ENCODE measurements around the gene KIRREL3. TPM values are rescaled to one million over a fixed set of nuclear protein-coding genes. Genes with fewer than 3 reads are reported as not detected.
A peak's percentile ranks its signal among the peaks of the same experiment; 100 is the strongest.

The KIRREL3 gene
- polyA plus RNA-seq, 2 of the 4 experiments (the other 2 are of a cell fraction), result 3.0 to 11.0 TPM

DNA sequence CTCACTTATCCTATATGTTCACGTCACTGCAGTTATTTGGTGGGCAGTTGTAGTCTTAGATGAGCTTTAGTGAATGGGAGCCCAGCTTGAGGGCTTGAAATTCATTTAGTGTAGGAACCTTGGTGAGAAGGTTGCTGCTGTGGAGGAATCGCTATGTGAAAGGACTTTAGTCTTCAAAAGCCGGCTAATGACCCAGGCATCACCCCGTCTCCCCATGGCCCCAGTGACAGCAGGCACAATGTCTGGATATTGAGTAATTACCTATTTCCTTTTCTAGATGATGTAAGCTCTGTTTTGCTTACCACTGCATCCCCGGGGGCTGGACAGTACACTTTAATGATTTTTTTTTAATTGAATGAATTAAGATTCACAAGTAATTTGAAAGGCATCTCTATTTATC is 361.9 kb downstream of the KIRREL3 start (continued):
- TF ChIP-seq, protein P1, sequence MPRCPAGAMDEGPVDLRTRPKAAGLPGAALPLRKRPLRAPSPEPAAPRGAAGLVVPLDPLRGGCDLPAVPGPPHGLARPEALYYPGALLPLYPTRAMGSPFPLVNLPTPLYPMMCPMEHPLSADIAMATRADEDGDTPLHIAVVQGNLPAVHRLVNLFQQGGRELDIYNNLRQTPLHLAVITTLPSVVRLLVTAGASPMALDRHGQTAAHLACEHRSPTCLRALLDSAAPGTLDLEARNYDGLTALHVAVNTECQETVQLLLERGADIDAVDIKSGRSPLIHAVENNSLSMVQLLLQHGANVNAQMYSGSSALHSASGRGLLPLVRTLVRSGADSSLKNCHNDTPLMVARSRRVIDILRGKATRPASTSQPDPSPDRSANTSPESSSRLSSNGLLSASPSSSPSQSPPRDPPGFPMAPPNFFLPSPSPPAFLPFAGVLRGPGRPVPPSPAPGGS (IDR thresholded peaks at IDR 0.05), result no peak
- no peak for TF ChIP-seq GATA3 (IDR thresholded peaks at IDR 0.05; ENCODE audit: borderline replicate concordance)
- no peak for TF ChIP-seq ZFP36 (IDR thresholded peaks at IDR 0.05; ENCODE audit: borderline replicate concordance, partially characterized antibody)
- TF ChIP-seq, protein P2, sequence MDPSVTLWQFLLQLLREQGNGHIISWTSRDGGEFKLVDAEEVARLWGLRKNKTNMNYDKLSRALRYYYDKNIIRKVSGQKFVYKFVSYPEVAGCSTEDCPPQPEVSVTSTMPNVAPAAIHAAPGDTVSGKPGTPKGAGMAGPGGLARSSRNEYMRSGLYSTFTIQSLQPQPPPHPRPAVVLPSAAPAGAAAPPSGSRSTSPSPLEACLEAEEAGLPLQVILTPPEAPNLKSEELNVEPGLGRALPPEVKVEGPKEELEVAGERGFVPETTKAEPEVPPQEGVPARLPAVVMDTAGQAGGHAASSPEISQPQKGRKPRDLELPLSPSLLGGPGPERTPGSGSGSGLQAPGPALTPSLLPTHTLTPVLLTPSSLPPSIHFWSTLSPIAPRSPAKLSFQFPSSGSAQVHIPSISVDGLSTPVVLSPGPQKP (IDR thresholded peaks at IDR 0.05; ENCODE audit: low read depth, low read length), result no peak
- TF ChIP-seq, protein P3, sequence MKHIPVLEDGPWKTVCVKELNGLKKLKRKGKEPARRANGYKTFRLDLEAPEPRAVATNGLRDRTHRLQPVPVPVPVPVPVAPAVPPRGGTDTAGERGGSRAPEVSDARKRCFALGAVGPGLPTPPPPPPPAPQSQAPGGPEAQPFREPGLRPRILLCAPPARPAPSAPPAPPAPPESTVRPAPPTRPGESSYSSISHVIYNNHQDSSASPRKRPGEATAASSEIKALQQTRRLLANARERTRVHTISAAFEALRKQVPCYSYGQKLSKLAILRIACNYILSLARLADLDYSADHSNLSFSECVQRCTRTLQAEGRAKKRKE (CRISPR knock-in tag; IDR thresholded peaks at IDR 0.05; ENCODE audit: low read depth), result no peak
- TF ChIP-seq, protein P4, sequence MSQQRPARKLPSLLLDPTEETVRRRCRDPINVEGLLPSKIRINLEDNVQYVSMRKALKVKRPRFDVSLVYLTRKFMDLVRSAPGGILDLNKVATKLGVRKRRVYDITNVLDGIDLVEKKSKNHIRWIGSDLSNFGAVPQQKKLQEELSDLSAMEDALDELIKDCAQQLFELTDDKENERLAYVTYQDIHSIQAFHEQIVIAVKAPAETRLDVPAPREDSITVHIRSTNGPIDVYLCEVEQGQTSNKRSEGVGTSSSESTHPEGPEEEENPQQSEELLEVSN (IDR thresholded peaks at IDR 0.05; ENCODE audit: borderline replicate concordance, low read depth), result no peak
- no peak for TF ChIP-seq CEBPB (IDR thresholded peaks at IDR 0.05)
- TF ChIP-seq SREBF2 (IDR thresholded peaks at IDR 0.05), result no peak
- TF ChIP-seq, protein P5, sequence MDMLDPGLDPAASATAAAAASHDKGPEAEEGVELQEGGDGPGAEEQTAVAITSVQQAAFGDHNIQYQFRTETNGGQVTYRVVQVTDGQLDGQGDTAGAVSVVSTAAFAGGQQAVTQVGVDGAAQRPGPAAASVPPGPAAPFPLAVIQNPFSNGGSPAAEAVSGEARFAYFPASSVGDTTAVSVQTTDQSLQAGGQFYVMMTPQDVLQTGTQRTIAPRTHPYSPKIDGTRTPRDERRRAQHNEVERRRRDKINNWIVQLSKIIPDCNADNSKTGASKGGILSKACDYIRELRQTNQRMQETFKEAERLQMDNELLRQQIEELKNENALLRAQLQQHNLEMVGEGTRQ (IDR thresholded peaks at IDR 0.05), result no peak
- no peak for TF ChIP-seq NPAS2 (CRISPR knock-in tag; IDR thresholded peaks at IDR 0.05; ENCODE audit: borderline replicate concordance)
- TF ChIP-seq HMGXB4 (CRISPR knock-in tag; IDR thresholded peaks at IDR 0.05; ENCODE audit: borderline replicate concordance), result no peak

- no peak; a peak in 1 of 6 replicates for ATAC-seq
- H3K9me3 ChIP-seq, result no peaks in the 10 kb centered on the region
- peak overlapping the region in 1 of 2 experiments; percentile 63; a peak in 2 of 6 replicates for H3K27ac ChIP-seq
- DNase-seq (ENCODE audit: low read depth in 1 of 2, low spot score in 1 of 2), result no peak
- 53% methylated on average over 2 of the region's 2 CpGs for WGBS (ENCODE audit: missing lambda C conversion rate)
- H3K4me1 ChIP-seq, result peaks cover 18% of the 10 kb centered on the region
- peak overlapping the region; percentile 47 for H3K4me2 ChIP-seq
- no peak for TF ChIP-seq MAX (IDR thresholded peaks at IDR 0.05)
- TF ChIP-seq RNF2 (IDR thresholded peaks at IDR 0.05; ENCODE audit: borderline replicate concordance, low read depth), result no peak
- TF ChIP-seq, protein P2 (IDR thresholded peaks at IDR 0.05; ENCODE audit: low read depth, low read length), result no peak
- TF ChIP-seq SMC3 (IDR thresholded peaks at IDR 0.05), result no peak
- TF ChIP-seq NFE2L2 (conservative IDR thresholded peaks at IDR 0.05; ENCODE audit: low read length), result no peak
- TF ChIP-seq HDAC2 (IDR thresholded peaks at IDR 0.05), result no peak
- no peak for TF ChIP-seq HES2 (IDR thresholded peaks at IDR 0.05)
- no peak for TF ChIP-seq HEYL (CRISPR knock-in tag; IDR thresholded peaks at IDR 0.05)
- TF ChIP-seq HMGXB4 (CRISPR knock-in tag; IDR thresholded peaks at IDR 0.05; ENCODE audit: borderline replicate concordance), result no peak
- POLR2A ChIA-PET, result no interaction called here
- FAIRE-seq, result no peak
- CTCF ChIA-PET, result no interaction called here
- H3K4me3 ChIP-seq, result no peak overlapping the region
Measured at GRCh38 chr11:126637795-126638175, 362.8 kb downstream of the KIRREL3 start.

Data from A549 (cell line).